GM23338 (cell line): ENCODE measurements around the gene KLF11. TPM values are rescaled to one million over a fixed set of nuclear protein-coding genes. Genes with fewer than 3 reads are reported as not detected.
A peak's percentile ranks its signal among the peaks of the same experiment; 100 is the strongest.

Experiments
- ATAC-seq: fragments of 200-7000 bp; cut with Tn5 transposase; 3 replicates; pipeline ENCODE4 v1.9.1; 2020
- DNase-seq: peaks from one replicate; pipeline ENCODE4 v3.0.0-alpha.2; 2015; ENCODE audit warnings: low spot score
- H2AFZ ChIP-seq: fragments of 200-600 bp; sonication (generic); 2 replicates; pipeline ENCODE4 v1.8.0; 2016; ENCODE audit warnings: antibody characterized with exemption, mild to moderate bottlenecking, moderate library complexity
- H3F3A ChIP-seq: fragments of 200-600 bp; sonication (generic); replicated peaks from 2 replicates; pipeline ENCODE4 v1.8.0; 2017; ENCODE audit warnings: antibody characterized with exemption, mixed run types, low read depth
- H3K27ac ChIP-seq: fragments of 200-600 bp; sonication (generic); 2 replicates; pipeline ENCODE4 v1.6.1; 2016; ENCODE audit warnings: low read depth
- H3K27me3 ChIP-seq: fragments of 200-600 bp; sonication (generic); 2 replicates; pipeline ENCODE4 v1.8.0; 2016; ENCODE audit warnings: mild to moderate bottlenecking, mixed run types, moderate library complexity; ENCODE audit not compliant: insufficient read depth
- H3K36me3 ChIP-seq: fragments of 200-600 bp; sonication (generic); 2 replicates; pipeline ENCODE4 v1.8.0; 2016; ENCODE audit warnings: mild to moderate bottlenecking; ENCODE audit not compliant: insufficient read depth
- H3K4me1 ChIP-seq: fragments of 200-600 bp; sonication (generic); 2 replicates; pipeline ENCODE4 v1.8.0; 2016; ENCODE audit warnings: mild to moderate bottlenecking, moderate library complexity; ENCODE audit not compliant: insufficient read depth
- H3K4me2 ChIP-seq: fragments of 200-600 bp; sonication (generic); 2 replicates; pipeline ENCODE4 v1.7.1; 2017; ENCODE audit warnings: mixed run types
- H3K4me3 ChIP-seq: fragments of 200-600 bp; sonication (generic); 2 replicates; pipeline ENCODE4 v1.6.1; 2016; ENCODE audit warnings: mixed run types
- H3K79me2 ChIP-seq: fragments of 200-600 bp; sonication (generic); replicated peaks from 2 replicates; pipeline ENCODE4 v1.8.0; 2017; ENCODE audit warnings: mild to moderate bottlenecking; ENCODE audit not compliant: insufficient read depth
- H3K9me2 ChIP-seq: fragments of 200-600 bp; sonication (generic); 2 replicates; pipeline ENCODE4 v1.8.0; 2017; ENCODE audit not compliant: insufficient read depth
- H4K20me1 ChIP-seq: fragments of 200-600 bp; sonication (generic); replicated peaks from 2 replicates; pipeline ENCODE4 v1.8.0; 2017; ENCODE audit warnings: mild to moderate bottlenecking; ENCODE audit not compliant: insufficient read depth
- H3K27ac Mint-ChIP-seq: 2 replicates; pipeline ENCODE4 v1.8.0; 2020; ENCODE audit warnings: inconsistent platforms, mild to moderate bottlenecking, moderate library complexity, mixed read lengths
- H3K27me3 Mint-ChIP-seq: 3 replicates; pipeline ENCODE4 v1.8.0; 2022; ENCODE audit warnings: low read depth, mild to moderate bottlenecking, moderate library complexity, mixed read lengths, inconsistent platforms; ENCODE audit not compliant: insufficient read depth, poor library complexity
- H3K36me3 Mint-ChIP-seq: 3 replicates; pipeline ENCODE4 v1.8.0; 2021; ENCODE audit warnings: low read depth, mild to moderate bottlenecking, inconsistent platforms, moderate library complexity, mixed read lengths
- H3K4me1 Mint-ChIP-seq: 3 replicates; pipeline ENCODE4 v1.8.0; 2020; ENCODE audit warnings: mild to moderate bottlenecking, inconsistent platforms, mixed read lengths
- H3K4me3 Mint-ChIP-seq: 3 replicates; pipeline ENCODE4 v1.8.0; 2021; ENCODE audit warnings: moderate library complexity, mild to moderate bottlenecking, inconsistent platforms, mixed read lengths
- H3K9me3 Mint-ChIP-seq: 3 replicates; pipeline ENCODE4 v1.8.0; 2020; ENCODE audit warnings: moderate library complexity, mild to moderate bottlenecking, inconsistent platforms, mixed read lengths
- CREB1 ChIP-seq: fragments of 250-450 bp; sonication (Bioruptor Pico); IDR thresholded peaks from 2 replicates; pipeline ENCODE4 v1.5.0; 2020; ENCODE audit warnings: low read depth, mild to moderate bottlenecking, moderate library complexity
- CTCF ChIP-seq, 2 experiments: fragments of 200-600 bp in 1 of 2; sonication (generic) in 1 of 2; conservative IDR thresholded peaks; 2 replicates each; pipeline versions ENCODE4 v1.5.1 to v1.6.1; 2016 to 2017; ENCODE audit warnings: antibody characterized with exemption in 2 of 2, low read depth in 2 of 2, mild to moderate bottlenecking in 2 of 2, moderate library complexity in 1 of 2
- JUNB ChIP-seq: IDR thresholded peaks from one replicate; pipeline ENCODE4 v1.6.1; 2016; ENCODE audit warnings: antibody characterized with exemption; ENCODE audit not compliant: unreplicated experiment
- STAT1 ChIP-seq: IDR thresholded peaks from one replicate; pipeline ENCODE4 v1.6.1; 2016; ENCODE audit warnings: antibody characterized with exemption; ENCODE audit not compliant: unreplicated experiment
- ZNF331 ChIP-seq: fragments of 250-450 bp; sonication (Bioruptor Pico); IDR thresholded peaks from 2 replicates; pipeline ENCODE4 v1.5.0; 2020; ENCODE audit warnings: low read depth, mild to moderate bottlenecking, moderate library complexity
- polyA plus RNA-seq: library from polyadenylated mRNA; unstranded; fragments of >200 nt; fragmentation: Nextera tagmentation; extraction: Ambion mirVana; gene quantifications from 2 replicates; pipeline ENCODE4 v1.2.1, GENCODE V29; 2016
- total RNA-seq: library from RNA; depleted of rRNA; stranded (reverse); fragments of >200 nt; shearing (Covaris generic); gene quantifications from 2 replicates; pipeline ENCODE4 v1.2.3, GENCODE V29; 2014
- TF ChIP-seq, protein P1 (sequence below): IDR thresholded peaks from one replicate; pipeline ENCODE4 v1.6.1; 2018; ENCODE audit warnings: antibody characterized with exemption; ENCODE audit not compliant: unreplicated experiment

KLF11 gene
- total and polyA plus RNA-seq, 2 experiments from 2014 or later, result 1.4 to 5.6 TPM

GRCh38 chr2:10073706-10074105 lies 30.4 kb downstream of the KLF11 start:
- Histone ChIP-seq H3K79me2 (no peaks in the 10 kb centered on the region), H3K27me3 (peaks cover 20% of the 10 kb centered on the region), H3K4me1 (peaks cover 3% of the 10 kb centered on the region; the same call in 1 of the 2 replicates), H3K36me3 (no peaks in the 10 kb centered on the region), H3K4me3 (no peak overlapping the region), H3F3A (no peaks in the 10 kb centered on the region), H3K27ac (no peak overlapping the region), H2AFZ (no peak overlapping the region), H3K4me2 (no peak overlapping the region), H4K20me1 (no peaks in the 10 kb centered on the region), H3K9me2 (no peaks in the 10 kb centered on the region)
- no peak overlapping the region; the same call in 2 of the 3 replicates for H3K4me3 Mint-ChIP-seq
- ATAC-seq (peak; percentile 10; the same call in 2 of the 3 replicates), DNase-seq (no peak)
- peaks cover 13% of the 10 kb centered on the region for H3K27me3 Mint-ChIP-seq
- TF ChIP-seq CREB1 (CRISPR knock-in tag), result no peak
- no peak for TF ChIP-seq ZNF331 (CRISPR knock-in tag)
- TF ChIP-seq JUNB, result no peak
- TF ChIP-seq CTCF (conservative IDR thresholded peaks at IDR 0.05; ENCODE audit: low read depth in 2 of 2), result no peak
- TF ChIP-seq, protein P1, sequence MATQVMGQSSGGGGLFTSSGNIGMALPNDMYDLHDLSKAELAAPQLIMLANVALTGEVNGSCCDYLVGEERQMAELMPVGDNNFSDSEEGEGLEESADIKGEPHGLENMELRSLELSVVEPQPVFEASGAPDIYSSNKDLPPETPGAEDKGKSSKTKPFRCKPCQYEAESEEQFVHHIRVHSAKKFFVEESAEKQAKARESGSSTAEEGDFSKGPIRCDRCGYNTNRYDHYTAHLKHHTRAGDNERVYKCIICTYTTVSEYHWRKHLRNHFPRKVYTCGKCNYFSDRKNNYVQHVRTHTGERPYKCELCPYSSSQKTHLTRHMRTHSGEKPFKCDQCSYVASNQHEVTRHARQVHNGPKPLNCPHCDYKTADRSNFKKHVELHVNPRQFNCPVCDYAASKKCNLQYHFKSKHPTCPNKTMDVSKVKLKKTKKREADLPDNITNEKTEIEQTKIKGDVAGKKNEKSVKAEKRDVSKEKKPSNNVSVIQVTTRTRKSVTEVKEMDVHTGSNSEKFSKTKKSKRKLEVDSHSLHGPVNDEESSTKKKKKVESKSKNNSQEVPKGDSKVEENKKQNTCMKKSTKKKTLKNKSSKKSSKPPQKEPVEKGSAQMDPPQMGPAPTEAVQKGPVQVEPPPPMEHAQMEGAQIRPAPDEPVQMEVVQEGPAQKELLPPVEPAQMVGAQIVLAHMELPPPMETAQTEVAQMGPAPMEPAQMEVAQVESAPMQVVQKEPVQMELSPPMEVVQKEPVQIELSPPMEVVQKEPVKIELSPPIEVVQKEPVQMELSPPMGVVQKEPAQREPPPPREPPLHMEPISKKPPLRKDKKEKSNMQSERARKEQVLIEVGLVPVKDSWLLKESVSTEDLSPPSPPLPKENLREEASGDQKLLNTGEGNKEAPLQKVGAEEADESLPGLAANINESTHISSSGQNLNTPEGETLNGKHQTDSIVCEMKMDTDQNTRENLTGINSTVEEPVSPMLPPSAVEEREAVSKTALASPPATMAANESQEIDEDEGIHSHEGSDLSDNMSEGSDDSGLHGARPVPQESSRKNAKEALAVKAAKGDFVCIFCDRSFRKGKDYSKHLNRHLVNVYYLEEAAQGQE, result no peak
- TF ChIP-seq STAT1, result no peak
- H3K27ac Mint-ChIP-seq, result no peak overlapping the region
- peaks cover 28% of the 10 kb centered on the region for H3K4me1 Mint-ChIP-seq
- no peaks in the 10 kb centered on the region for H3K9me3 Mint-ChIP-seq
- no peaks in the 10 kb centered on the region for H3K36me3 Mint-ChIP-seq

- H3K4me3 Mint-ChIP-seq, result no peak overlapping the region; the same call in 2 of the 3 replicates
- ATAC-seq (no peak), DNase-seq (no peak)
- peaks cover 30% of the 10 kb centered on the region for H3K4me1 Mint-ChIP-seq
- no peak overlapping the region for H3K4me2 ChIP-seq
- H3K79me2 ChIP-seq, result no peaks in the 10 kb centered on the region
- H3K27me3 ChIP-seq, result peaks cover 28% of the 10 kb centered on the region
- no peaks in the 10 kb centered on the region for H3K36me3 ChIP-seq
- H4K20me1 ChIP-seq, result no peaks in the 10 kb centered on the region
- H3K4me3 ChIP-seq, result no peak overlapping the region
- peaks cover 8% of the 10 kb centered on the region; the same call in 1 of the 2 replicates for H3K4me1 ChIP-seq
- H3K36me3 Mint-ChIP-seq, result no peaks in the 10 kb centered on the region; the same call in 2 of the 3 replicates
- no peak overlapping the region for H3K27ac Mint-ChIP-seq
- no peaks in the 10 kb centered on the region for H3K9me2 ChIP-seq
- H2AFZ ChIP-seq, result no peak overlapping the region
- H3K27ac ChIP-seq, result no peak overlapping the region
- H3F3A ChIP-seq, result 0 out of 2 replicates have a peak, but pooled peaks cover 6% of the 10 kb centered on the region
- no peaks in the 10 kb centered on the region for H3K9me3 Mint-ChIP-seq
- peaks cover 19% of the 10 kb centered on the region for H3K27me3 Mint-ChIP-seq
- TF ChIP-seq, protein P1, result no peak
Observed at GRCh38 chr2:10075101-10075500, 31.8 kb downstream of the KLF11 start.
